Hippocampal formation (tissue), 2 donors: ENCODE data around the gene CRTAP.
"Not testable (repeated sequence)": the region's sequence is repeated elsewhere in the genome, so short reads cannot be mapped to it uniquely, and the experiment has no call there.

Source experiments
- DNase-seq, 2 donors: peaks; one replicate each; lab custom pipeline; 2025; lab: John Stamatoyannopoulos, UW

The CRTAP gene

DNA sequence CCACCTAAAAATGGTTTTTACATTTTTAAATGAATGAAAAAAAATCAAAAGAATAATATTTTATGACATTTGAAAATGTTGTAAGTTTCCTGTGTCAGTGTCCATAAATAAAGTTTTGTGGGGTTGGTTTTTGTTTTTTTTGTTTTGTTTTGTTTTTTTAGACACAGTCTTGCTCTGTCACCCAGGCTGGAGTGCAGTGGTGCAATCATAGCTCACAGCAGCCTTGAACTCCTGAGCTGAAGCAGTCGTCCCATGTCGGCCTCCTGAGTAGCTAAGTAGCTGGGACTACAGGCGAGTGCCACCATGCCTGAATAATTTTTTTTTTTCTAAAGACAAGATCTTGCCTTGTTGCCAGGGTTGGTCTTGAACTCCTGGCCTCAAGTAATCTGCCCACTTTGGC, 14.1 kb upstream of the CRTAP start:
- no peak for DNase-seq

DNA sequence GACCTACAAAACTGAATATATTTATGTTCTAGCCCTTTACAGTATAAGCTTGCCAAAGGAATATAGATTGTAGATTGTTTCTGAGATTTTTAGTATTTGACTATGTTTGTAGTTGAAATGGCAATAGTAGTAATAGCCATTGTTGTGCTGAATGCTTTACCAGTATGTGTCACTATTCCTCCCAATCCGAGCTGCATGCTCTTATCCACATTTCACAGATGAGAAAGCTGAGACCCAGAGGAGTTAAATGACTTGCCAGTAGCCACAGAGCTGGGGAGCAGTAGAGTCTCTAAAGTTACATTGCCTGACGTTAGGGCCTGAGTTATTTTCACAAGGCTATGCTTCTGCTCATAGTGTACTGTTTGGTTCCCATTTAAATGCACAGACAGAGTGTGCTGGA, 13.6 kb upstream of the CRTAP start:
- no peak for DNase-seq

DNA sequence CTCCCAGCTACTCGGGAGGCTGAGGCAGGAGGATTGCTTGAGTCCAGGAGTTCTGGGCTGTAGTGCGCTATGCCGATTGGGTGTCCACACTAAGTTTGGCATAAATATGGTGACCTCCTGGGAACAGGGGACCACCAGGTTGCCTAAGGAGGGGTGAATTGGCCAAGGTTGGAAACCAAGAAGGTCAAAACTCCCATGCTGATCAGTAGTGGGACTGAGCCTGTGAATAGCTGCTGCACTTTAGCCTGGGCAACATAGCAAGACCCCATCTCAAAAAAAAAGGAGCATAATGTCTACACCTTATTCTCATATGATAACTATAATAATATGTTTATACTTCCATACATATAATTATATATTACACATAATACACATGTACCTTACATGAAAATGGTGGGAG, 10.8 kb upstream of the CRTAP start:
- no peak for DNase-seq

- no peak for DNase-seq
These were observed 10.3 kb upstream of the CRTAP start for GRCh38 chr3:33103480-33103879.

- DNase-seq: no peak
These were observed 9.0 kb upstream of the CRTAP start for GRCh38 chr3:33104803-33105202.

DNA sequence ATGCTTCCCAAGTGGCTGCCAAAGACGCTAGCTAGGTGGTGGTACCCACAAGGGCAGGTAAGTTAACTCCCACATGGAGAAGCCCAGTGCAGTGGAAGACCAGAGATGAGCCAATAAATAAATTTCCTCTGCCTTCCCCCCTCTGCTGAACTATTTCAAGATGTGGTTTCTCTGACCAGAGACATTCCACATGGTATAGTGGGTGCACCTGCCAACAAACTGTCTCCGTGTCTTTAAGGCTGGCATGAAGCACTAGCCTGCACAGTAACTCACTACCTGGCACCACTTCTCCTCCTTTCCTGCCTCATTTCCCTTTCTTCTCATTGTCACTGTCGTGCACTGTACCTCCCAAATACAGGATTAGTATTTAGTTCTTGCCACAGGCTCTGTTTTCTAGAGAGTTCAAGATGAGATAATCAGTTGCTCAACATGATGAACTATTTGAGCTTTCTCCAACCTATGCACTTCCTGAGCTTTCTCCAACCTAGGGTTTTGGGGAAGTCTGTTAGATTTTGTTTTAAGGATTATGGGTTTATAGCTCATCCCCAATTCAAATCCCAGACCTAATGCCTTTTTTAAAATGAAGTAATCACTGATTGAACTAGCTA, 8.4 kb upstream of the CRTAP start:
- DNase-seq: no peak

- DNase-seq: not testable (repeated sequence)
These were observed 7.0 kb upstream of the CRTAP start for GRCh38 chr3:33106854-33107253.

DNA sequence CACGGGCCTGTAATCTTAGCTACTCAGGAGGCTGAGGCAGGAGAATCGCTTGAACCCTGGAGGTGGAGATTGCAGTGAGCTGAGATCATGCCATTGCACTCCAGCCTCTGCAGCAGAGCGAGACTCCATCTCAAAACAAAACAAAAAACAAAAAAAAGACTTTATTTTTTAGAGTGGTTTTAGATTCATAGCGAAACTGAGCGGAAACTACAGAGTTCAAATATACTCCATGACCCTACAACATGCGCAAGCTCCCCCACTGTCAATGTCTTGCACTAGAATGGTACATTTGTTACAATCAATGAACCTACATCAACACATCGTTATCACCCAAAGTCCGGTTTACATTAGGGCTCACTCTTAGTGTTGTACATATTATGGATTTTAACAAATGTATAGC, 2.2 kb upstream of the CRTAP start:
- no peak for DNase-seq

DNA sequence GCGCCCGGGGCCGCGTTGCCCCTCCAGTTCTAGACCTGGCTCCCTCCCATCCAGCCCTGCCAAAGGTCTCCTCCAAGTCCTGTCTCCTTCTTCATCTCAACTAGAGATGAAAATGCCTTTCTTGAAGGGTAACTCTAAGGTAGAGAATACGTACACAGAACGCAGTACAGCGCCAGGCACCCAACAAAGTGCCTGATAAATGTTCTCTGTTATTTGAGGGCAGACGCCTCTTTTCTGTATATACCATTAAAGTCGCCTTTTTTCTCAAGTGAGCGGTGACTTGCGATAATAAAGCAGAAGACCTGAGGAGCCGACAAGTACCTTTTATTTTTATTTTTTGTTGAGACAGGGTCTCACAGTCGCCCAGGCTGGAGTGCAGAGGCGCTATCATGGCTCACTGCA, 809 bp downstream of the CRTAP start:
- DNase-seq: no peak

- DNase-seq: peak; percentile 40 to 73
These were observed 1.4 kb downstream of the CRTAP start for GRCh38 chr3:33115024-33115768.

DNA sequence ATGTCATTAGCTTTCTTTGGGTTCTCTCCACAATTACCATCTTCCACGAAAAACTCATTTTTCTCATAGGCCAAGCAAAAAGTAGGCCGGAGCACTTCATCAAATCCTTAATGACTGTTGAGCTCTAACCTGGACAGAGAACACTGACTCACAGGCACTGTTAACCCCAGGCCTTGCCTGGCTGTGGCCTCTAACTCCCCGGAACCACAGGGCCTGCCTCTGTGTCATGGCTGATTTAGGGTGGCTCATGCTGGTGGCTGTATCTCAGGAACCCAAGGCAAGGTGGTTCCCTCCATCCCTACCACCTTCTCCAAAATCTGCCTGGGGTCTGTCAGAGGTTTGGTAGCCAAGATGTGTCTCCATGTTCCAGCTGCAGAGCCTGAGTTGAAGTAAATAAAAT, 3.6 kb downstream of the CRTAP start:
- DNase-seq: no peak

- DNase-seq: no peak
These were observed 6.1 kb downstream of the CRTAP start for GRCh38 chr3:33119891-33120290.

GRCh38 chr3:33122991-33123390, 9.2 kb downstream of the CRTAP start:
- DNase-seq: no peak

- no peak for DNase-seq
These were observed 10.8 kb downstream of the CRTAP start for GRCh38 chr3:33124638-33125037.

DNA sequence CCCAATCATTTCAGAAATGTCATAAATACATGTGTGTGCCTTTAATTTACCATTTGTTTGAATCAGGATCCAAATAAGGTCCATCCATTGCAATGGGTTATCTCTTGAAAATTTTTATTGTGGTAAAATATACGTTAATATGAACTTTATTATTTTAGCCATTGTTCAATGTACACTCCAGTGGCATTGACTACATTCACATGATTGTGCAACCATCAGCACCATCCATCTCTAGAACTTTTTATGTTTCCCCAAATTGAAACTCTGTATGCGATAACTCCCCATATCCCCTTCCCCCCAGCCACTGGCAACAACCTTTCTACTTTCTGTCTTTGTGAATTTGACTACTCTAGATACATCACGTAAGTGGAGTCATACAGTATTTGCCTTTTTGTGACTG, 12.0 kb downstream of the CRTAP start:
- DNase-seq: no peak

- peak in 1 of 2 donors; percentile 13 for DNase-seq
These were observed 14.9 kb downstream of the CRTAP start for GRCh38 chr3:33128706-33129105.

GRCh38 chr3:33130144-33130543, 16.3 kb downstream of the CRTAP start:
- DNase-seq: no peak

DNA sequence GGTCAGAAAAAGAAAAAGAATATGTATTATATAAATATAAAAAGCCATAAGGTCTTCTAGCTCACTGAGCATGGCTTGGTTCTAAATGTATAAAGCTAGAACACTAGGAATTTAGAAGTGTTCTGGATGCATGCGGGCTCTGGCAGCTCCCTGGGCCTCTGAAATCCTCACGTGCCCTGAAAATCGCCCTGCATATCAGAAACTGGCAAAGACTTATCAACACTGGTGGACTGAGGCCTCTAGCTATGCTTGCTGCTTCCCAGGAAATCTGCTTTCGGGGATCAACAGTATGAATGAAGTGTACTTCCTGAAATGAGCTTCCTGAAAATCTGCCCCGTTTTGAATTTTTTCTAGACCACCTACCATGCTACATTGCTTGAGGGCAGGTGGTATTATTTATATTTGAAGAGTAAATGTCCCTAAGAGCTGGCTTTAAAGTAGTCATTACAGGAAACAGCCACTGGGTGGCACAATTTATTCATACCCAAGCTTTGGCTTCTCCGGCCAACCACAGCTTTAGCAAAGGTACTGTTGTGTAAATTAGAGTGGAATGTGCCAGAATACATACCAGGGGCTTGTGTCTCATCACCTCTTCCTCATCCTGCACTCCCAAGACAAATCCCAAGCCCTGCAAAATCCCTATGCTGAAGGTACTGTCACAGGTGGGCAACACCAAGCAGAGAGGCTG, 17.7 kb downstream of the CRTAP start:
- peak; percentile 48 to 65 for DNase-seq

- DNase-seq: no peak
These were observed 18.2 kb downstream of the CRTAP start for GRCh38 chr3:33132019-33132360.

DNA sequence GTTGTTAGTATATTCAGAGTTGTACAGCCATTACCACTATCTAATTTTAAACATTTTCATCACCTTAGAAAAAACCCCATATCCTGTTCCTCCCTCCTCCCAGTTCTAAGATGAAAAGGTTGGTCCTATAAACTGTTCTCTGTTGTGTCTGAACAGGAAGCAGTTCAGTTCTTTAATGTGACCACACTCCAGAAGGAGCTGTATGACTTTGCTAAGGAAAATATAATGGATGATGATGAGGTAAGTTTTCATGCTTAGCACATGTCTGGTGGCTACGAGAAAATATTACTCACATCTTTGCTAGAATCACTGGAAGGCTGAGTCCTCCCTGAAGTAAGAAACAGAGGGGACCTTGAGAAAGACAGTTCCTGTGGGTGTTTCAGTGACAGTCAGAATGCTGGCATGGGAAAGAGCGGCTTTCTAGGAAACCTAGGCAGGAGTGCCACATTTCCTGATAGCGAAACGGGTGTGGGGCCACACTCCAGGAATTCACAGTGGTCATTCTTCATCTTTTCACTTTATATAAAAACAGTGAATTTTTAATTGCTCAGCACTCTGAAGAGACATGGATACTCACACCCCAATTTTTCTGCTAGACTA, 20.3 kb downstream of the CRTAP start:
- DNase-seq: no peak

- no peak for DNase-seq
These were observed 23.9 kb downstream of the CRTAP start for GRCh38 chr3:33137691-33138090.

DNA sequence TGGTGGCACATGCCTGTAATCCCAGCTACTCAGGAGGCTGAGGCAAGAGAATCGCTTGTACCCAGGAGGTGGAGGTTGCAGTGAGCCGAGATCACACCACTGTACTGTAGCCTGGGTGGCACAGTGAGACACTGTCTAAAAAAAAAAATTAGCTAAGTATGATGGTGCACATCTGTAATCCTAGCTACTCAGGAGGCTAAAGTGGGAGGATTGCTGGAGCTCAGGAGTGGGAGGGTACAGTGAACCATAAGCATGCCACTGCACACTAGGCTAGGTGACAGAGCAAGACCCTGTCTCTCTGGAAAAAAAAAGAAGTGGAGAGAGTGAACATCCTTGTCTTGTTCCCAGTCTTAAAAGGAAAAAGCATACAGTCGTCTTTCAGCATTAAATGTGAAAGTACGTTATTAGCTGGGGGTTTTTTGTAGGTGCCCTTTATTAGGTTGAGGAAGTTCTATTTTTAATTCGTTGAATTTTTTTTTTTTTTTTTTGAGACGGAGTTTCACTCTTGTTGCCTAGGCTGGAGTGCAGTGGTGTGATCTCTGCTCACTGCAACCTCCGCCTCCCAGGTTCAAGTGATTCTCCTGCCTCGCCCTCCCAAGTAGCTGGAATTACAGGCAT, 25.3 kb downstream of the CRTAP start:
- not testable (repeated sequence) for DNase-seq

- no peak for DNase-seq
These were observed 26.2 kb downstream of the CRTAP start for GRCh38 chr3:33139996-33140395.
